A549 (cell line): ENCODE data around the gene PTGFRN. TPM values are rescaled to one million over a fixed set of nuclear protein-coding genes. Genes with fewer than 3 reads are reported as not detected.

Experiments
- REST ChIP-seq: fragments of 200-600 bp; sonication (generic); IDR thresholded peaks from 2 replicates; pipeline ENCODE4 v1.6.1; 2016; ENCODE audit warnings: antibody characterized with exemption, mild to moderate bottlenecking, moderate library complexity
- SMC3 ChIP-seq: fragments of >200 bp; sonication (Bioruptor Twin); formaldehyde crosslinking; IDR thresholded peaks from 3 replicates; pipeline ENCODE4 v1.6.1; 2018; ENCODE audit warnings: inconsistent platforms
- polyA plus RNA-seq, 4 experiments: library from polyadenylated mRNA; depleted of rRNA in 3 of 4; stranded (reverse); fragments of >200 nt; fragmentation: RNase III in 1 of 4; extraction: RNeasy Plus Mini Kit Qiagen cat#74134 plus additional on column Dnase treatment in 1 of 4; gene quantifications; 2 replicates in 3 of 4; 3 replicates in 1 of 4; pipeline ENCODE4 v1.2.3, GENCODE V29; 2011 to 2017
- small RNA-seq, 6 experiments: library from RNA; depleted of rRNA; stranded (forward); fragments of <200 nt; gene quantifications; one replicate each; pipeline ENCODE3, GENCODE V24; 2012

The PTGFRN gene
- polyA plus RNA-seq, 2 of the 4 experiments (the other 2 are of a cell fraction), result 17.4 to 39.0 TPM

DNA sequence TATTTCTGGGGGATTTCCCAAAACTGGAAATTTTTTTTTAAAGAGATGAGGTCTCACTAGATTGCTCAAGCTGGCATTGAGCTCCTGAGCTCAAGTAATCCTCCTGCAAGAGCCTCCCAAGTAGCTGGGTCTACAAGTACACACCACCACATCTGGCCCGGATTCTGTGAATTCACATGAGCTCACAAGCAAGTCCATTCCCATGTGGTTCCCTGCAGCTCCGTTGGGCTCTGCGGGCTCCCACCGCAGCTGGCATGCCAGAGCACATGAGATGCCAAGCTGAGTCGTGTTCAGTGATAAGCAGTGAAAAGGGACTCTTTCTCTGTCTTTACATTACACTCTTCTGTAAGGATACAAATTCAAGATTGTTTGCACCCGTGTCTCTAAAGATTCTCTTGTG is 128.5 kb downstream of the PTGFRN start (continued):
- TF ChIP-seq REST (no peak), SMC3 (no peak)

Small RNA genes lying within 50 kb of the gene (small RNA-seq; reads per million reads assigned to genes)
- gene RNA5SP55, result 0 reads per million in 6 experiments

Other genes with a start within 250 kb of the PTGFRN start
- 21.9 and 24.7 TPM in 2 replicates for gene IGSF3, start 242.2 kb upstream of the PTGFRN start, polyA plus RNA-seq (2011; rRNA removed)
- 15.9 to 18.5 TPM (median 17.4 TPM) in 3 replicates for gene IGSF3, start 242.2 kb upstream of the PTGFRN start, polyA plus RNA-seq (2017; fragmentation: RNase III; extraction: RNeasy Plus Mini Kit Qiagen cat#74134 plus additional on column Dnase treatment)
- not detected in 2 replicates for gene CD2, start 155.5 kb upstream of the PTGFRN start, polyA plus RNA-seq (2011; rRNA removed)
- gene CD2, start 155.5 kb upstream of the PTGFRN start, polyA plus RNA-seq (2017; fragmentation: RNase III; extraction: RNeasy Plus Mini Kit Qiagen cat#74134 plus additional on column Dnase treatment), result not detected in 3 replicates
- 0.52 TPM in 2 replicates for gene CD101, start 91.8 kb downstream of the PTGFRN start, polyA plus RNA-seq (2011; rRNA removed)
- gene CD101, start 91.8 kb downstream of the PTGFRN start, polyA plus RNA-seq (2017; fragmentation: RNase III; extraction: RNeasy Plus Mini Kit Qiagen cat#74134 plus additional on column Dnase treatment), result 0.21 to 0.30 TPM (median 0.29 TPM) in 3 replicates
- gene TTF2, start 150.4 kb downstream of the PTGFRN start, polyA plus RNA-seq (2011; rRNA removed), result 26.6 and 31.0 TPM in 2 replicates
- gene TTF2, start 150.4 kb downstream of the PTGFRN start, polyA plus RNA-seq (2017; fragmentation: RNase III; extraction: RNeasy Plus Mini Kit Qiagen cat#74134 plus additional on column Dnase treatment), result 14.5 to 16.5 TPM (median 16.1 TPM) in 3 replicates
- 3.4 TPM in 2 replicates for gene TRIM45, start 211.8 kb downstream of the PTGFRN start, polyA plus RNA-seq (2011; rRNA removed)
- gene TRIM45, start 211.8 kb downstream of the PTGFRN start, polyA plus RNA-seq (2017; fragmentation: RNase III; extraction: RNeasy Plus Mini Kit Qiagen cat#74134 plus additional on column Dnase treatment), result 2.1 to 3.0 TPM (median 2.9 TPM) in 3 replicates